GM04504 (cell line): ENCODE data around the gene POLRMT.

Source experiments
- DNase-seq: peaks from one replicate; pipeline ENCODE4 v3.0.0-alpha.2; 2012; ENCODE audit warnings: low read depth

Gene POLRMT

DNA sequence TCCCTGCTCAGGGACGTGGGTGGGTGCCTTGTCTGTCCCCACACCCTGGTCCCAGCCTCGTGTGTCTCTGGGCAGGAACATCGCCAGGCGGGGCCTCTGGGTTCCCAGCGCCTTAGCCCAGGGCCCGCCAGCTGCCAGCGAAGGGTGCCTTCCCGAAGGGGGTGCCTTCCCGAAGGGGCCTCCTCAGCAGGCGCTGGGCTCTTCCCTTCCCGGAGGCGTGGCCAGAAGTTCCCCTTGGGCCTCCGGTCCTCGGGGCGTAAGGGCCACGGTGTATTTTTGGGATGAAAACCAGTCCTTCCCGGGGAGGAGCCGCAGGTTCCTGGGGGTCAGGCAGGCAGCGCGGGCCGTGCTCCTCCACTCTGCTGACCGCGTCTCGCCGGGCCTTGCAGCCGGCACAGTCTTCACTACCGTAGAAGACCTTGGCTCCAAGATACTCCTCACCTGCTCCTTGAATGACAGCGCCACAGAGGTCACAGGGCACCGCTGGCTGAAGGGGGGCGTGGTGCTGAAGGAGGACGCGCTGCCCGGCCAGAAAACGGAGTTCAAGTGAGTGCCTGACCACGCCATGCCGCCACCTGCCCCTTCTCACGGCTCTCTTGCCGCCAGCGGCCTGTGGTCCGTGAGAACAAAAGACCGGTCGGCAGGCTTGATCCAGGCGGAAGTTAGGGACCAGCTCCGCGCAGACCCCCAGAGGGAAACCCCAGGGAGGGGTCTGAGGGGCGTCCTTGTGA lies 54.1 kb downstream of the POLRMT start:
- no peak for DNase-seq

DNA sequence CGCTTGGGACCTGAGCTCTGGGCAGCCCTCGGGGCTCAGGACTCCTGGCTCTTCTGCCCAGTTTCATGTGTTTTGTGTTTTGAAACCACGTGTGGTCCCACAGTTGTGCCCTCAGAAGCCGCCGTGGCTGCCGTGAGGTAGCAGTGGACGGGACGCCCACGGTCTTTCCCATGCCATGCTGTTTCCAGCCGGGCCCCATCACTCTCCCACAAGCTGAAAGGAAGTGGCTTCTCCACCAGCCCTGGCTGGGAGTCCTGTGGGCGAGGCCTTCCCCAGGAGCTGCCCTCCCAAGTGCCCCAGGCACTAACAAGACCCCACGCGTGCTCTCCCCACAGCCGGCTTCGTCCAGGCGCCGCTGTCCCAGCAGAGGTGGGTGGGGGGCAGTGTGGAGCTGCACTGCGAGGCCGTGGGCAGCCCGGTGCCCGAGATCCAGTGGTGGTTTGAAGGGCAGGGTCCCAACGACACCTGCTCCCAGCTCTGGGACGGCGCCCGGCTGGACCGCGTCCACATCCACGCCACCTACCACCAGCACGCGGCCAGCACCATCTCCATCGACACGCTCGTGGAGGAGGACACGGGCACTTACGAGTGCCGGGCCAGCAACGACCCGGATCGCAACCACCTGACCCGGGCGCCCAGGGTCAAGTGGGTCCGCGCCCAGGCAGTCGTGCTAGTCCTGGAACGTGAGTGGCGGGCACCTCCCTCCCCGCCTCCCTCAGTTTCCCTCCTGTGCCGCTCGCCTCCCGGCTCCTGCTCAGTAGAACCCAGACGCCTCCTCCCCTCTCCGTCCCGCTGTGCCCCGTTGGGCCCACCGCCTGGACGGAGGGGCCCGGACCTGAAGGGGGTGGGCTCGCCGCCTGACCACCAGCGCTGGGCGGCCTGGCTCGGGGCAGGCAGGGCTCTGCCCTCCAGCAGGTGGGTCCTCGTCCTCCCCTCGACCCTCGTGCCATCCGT lies 55.6 kb downstream of the POLRMT start:
- DNase-seq: no peak

DNA sequence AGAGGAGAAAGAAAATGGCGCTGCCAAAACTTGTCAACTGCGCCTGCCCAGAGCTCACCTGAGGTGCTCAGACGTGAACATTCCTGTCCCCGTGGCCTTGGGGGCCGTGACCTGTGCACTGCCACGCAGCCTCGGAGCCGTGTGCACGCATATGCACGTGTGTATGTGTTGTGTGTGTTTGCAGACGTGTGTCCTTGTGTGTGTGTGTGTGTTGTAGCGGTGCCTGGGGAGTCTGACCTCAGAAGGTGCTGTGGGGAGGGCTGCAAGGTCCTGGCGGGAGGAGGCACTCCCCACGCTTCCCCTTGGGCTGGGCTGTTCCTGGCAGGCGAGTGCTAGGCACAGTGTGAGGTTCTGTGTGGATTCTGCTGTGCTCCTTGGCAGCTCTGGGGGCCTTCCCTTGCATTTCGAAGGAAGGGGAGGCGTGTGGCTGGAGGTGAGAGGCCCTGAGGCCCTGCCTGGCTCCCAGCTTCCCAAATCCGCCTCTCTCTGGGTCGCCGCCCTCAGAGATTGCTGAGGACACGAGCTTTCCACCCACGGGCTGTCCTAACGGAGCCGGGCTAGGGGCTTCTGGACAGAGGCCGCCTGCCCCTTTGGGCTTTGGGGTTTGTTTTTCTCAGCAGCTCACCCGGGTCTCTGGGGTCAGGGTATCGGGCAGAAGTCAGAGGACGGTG lies 56.4 kb downstream of the POLRMT start:
- no peak for DNase-seq

DNA sequence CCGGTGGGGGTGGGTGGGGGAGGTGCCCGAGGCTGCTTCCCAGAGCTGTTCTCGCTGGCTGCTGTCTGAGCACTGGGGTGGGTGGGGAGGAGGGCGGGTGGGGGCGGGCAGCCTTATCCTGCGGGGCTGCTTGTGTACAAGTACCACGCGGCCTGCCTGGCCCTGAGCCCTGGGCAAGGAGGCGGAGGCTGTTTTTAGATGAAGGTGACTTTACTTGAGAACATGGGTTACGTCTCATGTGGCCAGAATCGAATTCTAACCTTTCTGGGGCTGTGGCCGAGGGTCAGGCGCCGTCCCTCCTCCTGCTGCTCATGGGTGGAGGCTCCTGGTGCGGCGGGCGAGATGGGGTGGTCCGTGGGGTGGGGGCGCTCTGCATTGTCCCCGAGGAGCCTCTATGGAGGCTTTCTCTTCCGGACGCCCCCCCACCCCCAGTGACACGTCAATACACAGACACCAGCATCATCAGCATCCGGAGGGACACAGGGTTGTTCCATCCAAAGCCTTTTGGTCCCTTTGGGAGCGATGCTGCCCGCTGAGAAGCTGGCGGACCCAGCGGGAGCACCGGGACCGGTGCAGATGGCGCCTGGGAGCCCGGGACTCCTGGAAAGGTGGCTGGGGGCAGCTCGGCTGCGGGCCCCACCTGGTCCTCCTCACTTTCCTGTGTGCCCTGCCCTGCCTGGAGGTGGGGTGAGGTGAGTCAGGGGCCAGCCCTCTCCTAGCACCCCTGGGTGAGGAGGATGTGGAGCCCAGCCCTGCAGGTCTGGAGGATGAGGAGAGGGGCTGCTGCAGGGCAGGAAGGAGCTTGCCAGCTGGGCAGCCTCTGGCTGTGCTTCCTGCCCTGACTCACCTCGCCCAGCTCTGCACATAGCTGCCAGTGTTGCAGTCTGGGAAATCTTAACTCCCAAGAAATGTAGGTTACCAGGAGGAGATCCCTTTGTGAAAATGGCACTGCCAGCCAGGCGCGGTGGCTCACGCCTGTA lies 57.5 kb downstream of the POLRMT start:
- DNase-seq: no peak

DNA sequence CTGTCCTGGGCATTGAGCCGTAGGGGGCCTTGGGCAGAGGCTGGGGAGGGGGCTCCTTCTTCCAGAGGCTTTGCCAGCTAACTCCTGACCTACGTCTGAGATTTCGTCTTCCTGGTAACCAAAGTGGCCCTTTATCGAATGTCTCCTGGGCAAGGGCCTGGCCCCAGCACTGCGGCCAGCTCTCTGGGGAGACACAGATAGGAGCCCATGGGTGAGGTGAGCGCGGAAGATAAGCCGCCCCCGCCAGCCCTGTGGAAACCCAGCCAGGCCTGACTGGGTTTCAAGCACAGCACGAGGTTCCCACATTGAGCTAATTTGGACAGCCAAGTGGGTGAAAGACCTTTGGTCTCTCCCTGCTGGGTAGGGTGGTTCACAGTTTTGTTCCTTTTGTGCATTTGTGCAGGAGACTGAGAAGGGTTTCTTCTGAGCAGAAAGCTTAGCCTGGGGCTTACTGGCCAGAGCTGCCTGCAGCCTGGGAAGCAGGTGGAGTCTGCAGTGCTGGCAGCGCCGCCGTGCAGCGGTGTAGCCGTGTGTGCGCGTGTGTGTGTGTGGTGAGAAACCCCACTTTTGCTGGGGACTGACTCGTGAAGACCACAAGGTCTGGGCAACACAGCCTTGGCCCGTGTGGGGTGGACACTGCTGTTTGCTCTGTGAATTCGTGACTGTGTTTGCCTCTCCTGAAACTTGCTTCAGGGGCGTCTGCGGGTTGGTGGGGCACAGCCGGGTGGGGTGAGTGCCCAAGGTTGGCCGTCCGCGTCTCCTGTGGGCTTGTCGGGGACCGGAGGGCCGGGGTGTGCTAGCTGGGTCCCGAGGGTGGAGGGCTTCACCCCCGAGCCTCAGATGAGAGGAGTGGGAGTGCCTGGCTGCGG lies 58.4 kb downstream of the POLRMT start:
- no peak for DNase-seq

DNA sequence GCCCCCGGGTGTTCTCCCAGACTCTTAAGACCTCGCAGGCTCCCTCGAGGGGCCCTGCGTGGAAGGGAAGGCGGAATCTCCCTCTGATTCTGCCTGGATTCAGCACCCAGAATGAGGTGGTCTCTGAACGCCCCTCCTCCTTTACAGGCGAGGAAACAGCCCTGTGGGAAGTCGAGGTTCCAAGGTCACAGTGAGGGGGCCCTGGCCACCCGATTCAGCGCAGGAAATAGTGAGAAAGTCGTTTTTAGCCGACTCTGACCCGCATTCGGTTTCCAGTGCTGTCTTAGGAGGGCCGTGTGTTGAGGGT lies 59.9 kb downstream of the POLRMT start:
- DNase-seq: no peak

DNA sequence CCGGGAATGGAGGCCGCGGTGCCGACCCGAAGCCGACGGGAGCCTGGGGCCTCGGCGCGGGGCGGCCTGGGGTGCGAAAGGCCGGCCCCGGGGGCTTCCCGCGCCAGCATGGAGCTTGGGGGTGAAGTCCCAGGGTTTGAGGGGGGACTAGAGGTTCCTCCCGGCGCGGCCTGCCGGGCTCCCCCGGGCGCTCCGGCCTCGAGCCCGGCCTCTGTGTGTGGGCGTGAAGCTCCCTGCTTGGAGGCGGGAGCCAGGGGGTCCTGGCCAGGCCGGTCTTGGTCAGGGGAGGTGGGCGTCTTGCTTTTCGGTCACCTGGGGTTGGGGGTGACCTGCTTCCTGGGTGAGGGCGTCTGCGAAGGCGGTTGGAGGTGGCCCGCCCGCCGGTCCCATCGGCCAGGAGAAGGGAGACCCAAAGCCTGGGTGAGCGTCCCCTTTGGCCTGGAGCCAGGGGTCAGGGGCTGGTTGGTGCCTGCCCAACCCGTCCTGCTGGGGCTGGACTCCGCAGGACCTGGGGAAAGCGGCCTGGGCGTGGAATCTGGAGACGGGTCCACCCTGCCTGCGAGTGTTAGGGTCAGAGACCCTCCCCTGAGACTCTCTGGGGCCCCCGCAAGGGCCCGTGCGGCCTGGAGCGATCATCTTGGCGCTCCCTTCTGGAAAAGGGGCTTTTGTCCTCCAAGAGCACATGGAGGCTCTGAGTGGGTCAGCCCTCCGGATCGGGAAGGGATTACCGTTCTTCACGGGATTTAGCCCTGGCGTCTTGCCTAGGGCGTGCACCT lies 60.4 kb downstream of the POLRMT start:
- DNase-seq: no peak

DNA sequence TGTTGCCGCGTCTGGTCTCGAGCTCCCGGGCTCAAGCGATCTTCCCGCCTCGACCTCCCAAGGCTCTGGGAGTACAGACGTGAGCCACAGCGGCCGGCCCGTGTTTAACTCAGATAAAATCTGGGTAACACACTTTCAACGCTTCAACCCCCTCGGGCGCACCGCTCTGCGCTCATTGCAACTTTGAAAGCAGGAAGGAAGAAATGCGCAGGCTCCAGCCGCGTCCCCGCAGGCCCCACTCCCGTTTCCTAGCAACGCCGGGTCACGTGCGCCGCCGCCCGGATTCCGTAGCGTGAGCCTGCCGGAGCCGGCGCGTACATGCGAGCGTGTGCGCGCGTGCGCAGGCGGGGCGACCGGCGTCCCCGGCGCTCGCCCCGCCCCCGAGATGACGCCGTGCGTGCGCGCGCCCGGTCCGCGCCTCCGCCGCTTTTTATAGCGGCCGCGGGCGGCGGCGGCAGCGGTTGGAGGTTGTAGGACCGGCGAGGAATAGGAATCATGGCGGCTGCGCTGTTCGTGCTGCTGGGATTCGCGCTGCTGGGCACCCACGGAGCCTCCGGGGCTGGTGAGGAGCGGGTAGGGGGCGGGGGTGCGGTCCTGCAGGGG lies 61.1 kb downstream of the POLRMT start, which contains the start of gene BSG:
Gene BSG (plus strand): TSS at position 457 of the 603 bp plus-strand sequence. CDS start 39 bp downstream, at position 496.
- DNase-seq: peak; percentile 94

DNA sequence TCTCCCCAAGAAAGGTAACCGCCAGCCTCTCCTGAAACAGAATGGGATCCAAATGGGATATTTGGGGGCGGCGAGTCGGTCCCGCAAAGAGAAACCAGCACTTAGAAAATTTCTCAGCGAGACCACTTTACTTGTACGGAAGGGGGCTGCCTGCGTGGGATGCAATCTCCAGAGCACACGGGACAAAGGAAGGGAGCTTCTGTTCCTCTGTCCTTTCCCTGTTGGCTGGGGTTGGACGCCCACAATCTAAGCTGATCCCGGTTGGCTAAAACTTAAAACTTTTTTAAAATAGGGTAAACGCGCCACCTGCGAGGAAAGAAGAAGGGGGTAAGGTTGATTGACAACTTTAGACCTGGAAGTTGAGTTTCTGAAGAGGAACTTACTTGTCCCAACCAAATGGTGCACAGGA lies 61.8 kb downstream of the POLRMT start:
- DNase-seq: no peak

DNA sequence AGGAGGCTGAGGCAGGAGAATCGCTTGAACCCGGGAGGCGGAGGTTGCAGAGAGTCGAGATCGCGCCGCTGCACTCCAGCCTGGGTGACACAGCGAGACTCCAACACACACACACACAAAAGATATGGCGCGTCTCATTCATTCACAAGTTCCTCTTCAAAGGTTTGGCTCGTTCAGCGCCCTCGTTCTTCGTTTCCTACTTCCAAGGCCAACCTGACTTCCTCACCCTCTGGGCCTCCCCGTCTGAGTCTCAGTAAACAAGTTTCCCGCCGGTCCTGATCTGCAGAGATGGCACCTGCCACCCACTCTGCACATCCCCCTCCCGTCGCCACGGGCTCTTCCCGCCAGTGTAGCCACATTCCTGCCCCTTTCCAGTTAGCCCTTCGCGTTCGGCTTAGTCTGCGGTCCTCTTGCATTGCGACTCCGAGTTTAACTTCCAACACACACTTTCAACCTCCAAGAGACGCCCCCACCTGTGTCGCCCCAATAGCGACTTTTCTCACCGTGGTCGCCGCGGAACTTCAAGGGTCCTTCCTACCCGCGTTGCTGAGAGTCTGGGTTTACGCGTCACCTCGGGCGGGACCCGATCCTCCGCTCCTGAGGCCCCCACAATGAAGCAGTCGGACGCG lies 62.3 kb downstream of the POLRMT start:
- DNase-seq: no peak

DNA sequence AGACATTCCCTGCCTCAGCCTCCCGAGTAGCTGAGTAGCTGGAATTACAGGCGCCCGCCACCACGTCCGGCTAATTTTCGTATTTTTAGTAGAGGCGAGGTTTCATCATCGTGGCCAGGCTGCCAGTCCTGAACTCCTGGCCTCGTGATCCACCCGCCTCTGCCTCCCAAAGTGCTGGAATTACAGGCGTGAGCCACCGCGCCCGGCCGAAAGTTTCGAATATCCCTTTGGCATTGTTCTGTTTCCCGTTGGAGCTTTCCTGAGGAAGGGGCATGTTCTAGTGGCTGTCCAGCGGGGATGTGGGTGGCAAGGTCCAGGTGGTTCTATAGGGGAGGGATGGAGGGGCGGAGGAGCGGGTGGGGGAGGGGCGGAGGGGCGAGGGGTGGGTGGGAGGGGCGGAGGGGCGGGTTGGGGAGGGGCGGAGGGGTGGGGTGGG lies 63.1 kb downstream of the POLRMT start:
- DNase-seq: no peak

DNA sequence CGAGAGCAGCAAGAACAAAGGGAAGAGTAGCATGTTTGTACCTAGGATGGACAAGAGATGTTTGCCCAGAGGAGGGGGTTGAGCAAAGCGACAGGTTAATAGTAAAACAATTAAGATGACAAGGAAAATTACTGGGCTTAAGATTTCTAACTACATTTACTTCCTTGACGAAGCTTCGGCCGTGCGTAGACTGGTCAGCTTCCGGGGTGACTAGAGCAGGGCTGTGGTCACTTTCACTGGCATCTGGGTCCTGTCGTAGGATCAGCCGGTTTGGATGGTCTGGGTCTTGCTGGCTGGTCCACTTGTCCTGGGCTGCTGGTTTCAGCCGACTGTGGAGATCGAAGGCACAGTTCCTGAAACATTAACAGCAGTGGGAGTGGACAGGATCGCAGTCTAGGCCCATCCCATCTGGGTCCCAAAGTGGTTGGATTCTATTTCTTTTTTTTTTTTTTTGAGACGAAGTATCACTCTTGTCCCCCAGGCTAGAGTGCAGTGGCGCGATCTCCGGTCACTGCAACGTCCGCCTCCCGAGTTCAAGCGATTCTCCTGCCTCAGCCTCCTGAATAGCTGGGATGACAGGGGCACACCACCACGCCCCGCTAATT lies 65.9 kb downstream of the POLRMT start:
- DNase-seq: no peak
